HG02852 (cell line): ENCODE measurements around the gene TOMM20L.
A peak's percentile ranks its signal among the peaks of the same experiment; 100 is the strongest.
"Not testable (repeated sequence)": the region's sequence is repeated elsewhere in the genome, so short reads cannot be mapped to it uniquely, and the experiment has no call there.

Experiments
- ATAC-seq: cut with Tn5 transposase; IDR thresholded peaks from one replicate; pipeline ENCODE4 v1.9.1; 2021; ENCODE audit warnings: mild to moderate bottlenecking, moderate library complexity; ENCODE audit not compliant: unreplicated experiment

The TOMM20L gene

DNA sequence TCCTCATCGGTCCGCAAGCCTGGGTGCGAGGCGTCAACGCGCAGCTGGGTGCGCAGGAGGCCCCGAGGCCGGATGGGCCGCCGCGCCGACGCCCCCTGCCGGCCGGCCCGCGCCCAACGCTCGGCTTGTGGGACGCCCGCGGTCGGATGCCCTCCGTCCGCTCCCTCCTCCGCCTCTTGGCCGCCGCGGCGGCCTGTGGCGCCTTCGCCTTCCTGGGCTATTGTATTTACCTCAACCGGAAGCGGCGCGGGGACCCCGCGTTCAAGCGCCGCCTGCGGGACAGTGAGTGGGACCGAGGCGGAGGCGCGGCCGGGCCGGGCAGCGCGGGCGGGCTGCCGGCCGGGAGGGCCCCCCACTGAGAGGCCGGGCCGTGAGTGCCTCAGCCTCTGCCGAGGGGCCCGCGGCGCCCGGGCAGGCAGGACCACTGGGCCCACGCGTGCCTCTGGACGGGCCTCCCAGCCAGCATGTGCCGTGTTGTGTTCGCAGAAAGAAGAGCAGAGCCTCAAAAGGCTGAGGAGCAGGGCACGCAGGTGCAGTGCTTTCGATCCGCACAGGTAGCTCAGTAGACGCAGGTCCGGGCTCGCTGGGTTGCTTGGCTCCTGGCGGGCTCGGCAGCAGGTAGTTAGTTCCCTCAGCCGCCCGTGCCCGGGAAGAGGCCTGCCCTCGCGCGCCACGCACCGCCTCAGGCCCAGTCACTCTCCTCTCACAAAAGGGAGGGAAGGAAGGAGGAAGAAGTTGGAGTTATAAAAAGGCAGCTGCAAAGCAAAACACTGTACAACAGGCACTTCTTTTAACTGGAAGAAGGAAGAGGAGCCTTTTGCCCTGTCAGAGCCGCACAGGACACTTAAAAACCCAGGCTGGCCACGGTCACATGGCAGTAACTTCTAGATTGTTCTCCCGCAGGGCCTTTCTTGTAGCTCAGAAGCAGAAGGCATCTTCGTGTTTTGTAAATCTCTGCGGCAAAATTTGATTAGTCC, at the start of gene TOMM20L:
TOMM20L (plus strand) TSS at position 119 of the 977 bp plus-strand sequence; CDS start at position 147, 28 bp downstream.
- peak; percentile 95 for ATAC-seq

DNA sequence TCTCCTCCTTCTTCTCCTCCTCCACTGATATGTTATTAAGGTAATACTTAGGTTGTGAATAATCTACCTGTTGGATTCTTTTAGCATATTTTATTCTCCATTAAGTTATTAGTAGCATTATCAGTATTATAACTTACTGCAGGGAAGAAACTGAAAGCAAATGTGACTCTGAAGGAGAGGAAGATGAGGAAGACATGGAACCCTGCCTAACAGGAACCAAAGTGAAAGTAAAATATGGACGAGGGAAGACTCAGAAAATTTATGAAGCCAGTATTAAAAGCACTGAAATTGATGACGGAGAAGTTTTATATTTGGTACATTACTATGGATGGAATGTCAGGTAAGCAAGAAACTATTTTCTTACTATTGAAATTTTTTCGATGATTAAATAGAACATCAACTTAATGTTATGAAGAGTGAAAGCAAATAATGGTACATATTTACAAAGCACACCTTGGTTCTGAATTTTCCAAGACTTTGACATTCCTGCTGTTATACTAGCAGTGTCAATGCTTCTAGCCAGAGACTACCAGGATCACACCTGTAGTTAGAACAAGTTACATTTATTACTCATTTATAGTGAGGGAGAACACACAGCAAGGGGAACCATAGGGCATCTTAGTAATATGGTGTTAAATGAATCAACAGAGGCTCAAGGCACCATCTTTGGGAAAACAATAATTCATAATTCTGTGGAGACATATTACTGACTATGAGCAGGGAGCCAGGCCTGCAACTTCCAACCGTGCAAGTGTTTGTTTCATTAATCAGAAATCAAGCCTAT, 42.0 kb upstream of the TOMM20L start:
- ATAC-seq, result no peak

DNA sequence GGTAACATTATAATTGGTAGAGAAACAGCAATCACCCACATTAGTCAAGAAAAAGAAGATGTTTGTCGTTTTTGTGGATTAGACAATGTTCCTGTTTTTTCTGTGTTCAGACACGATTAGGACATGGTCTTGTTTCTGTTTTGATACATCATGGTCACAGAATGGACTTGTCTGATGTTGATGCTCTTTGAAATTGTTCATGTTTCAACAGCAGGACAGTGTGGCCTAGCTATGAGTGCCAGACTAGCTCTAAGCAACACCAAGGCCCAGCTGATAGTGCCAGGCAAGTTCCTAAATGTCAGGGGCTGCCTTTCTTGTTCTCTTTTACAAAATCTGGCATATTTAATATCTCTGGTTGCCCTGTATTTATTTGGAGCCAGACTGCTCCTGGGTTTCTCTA, 40.9 kb upstream of the TOMM20L start:
- ATAC-seq, result no peak

DNA sequence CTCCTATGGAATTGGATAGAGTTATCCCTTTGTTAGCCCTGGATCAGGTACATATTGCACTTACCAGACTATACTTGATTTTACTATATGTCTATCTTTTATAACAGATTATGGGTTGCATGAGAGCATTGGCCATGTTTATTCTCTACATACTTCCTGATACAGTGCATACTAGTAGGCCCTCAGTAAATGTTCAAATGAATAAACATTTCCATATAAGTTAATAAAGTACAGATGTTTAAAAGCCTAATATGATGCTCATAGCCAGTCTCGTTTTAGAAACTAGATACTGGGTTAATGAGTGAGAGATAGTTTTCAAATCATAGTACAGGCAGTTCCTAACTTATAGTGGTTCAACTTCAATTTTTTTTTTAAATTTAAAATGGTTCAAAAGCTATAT, 39.5 kb upstream of the TOMM20L start:
- ATAC-seq, result no peak

DNA sequence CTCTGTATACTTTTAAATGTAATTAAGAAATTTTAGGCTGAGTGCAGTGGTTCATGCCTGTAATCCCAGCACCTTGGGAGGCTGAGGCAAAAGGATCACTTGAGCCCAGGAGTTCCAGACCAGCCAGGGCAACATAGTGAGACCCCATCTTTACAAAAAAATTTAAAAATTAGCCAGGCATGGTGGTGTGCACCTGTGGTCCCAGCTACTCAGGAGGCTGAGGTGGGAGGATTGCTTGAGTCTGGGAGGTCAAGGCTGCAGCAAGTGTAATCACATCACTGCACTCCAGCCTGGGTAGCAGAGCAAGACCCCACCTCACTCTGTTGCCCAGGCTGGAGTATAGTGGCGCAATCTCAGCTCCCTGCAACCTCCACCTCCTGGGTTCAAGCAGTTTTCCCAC, 33.5 kb upstream of the TOMM20L start:
- ATAC-seq, result not testable (repeated sequence)

DNA sequence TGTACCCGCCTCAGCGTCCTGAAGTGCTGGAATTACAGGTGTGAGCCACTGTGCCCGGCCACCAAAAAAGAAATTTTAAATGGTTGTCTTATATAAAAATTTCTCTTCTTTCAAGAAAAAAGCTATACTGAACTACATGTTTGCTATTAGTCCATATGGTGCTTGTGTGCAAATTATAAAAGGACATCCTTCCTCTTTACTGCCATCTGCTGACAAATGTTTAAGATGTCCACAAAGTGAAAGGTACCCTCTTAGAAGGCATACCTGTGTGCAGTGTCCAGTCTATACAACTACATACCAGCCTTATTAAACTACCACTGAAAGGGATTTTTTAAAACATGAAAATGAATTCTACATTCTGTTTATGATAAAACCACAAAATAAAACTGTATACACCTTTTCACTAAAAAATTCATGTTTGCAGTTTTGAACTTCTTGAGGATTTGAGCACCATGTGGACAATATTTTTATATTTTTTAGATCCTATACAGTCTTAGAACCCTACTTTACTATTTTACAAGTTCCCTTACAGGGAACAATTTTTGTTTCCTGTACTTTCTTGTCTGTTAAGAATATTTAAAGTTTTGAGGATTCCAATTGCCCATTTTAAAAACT, 32.8 kb upstream of the TOMM20L start:
- ATAC-seq, result peak; percentile 55

DNA sequence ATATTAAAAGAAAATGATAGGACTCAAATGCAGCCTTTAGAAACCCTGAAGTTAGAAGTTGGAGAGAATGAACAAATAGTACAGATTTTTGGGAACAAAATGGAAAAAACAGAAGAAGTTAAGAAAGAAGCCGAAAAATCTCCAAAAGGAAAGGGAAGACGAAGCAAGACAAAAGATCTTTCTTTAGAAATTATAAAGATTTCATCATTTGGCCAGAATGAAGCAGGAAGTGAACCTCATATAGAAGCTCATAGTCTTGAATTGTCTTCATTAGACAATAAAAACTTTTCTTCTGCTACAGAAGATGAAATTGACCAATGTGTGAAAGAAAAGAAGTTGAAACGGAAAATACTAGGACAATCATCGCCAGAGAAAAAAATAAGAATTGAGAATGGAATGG, 31.4 kb upstream of the TOMM20L start:
- ATAC-seq, result no peak

DNA sequence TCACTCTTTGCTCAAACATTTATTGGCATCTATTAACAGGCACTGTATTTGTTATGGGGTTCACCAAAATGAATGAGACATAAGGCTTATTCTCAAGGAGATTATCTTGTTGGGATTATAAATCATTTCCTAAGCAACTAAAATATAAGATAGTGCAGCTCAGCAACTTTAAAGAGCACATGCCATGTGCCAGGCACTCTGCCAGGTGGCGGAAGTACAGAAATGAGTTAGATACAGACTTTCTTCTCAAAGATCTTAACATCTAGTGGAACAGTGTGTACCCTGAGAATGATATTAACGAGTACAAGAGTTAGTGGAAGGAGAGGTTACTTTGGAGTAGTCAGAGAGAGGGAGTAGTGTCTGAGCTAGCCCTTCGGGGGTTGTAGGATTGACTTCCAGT, 28.4 kb upstream of the TOMM20L start:
- ATAC-seq, result no peak

DNA sequence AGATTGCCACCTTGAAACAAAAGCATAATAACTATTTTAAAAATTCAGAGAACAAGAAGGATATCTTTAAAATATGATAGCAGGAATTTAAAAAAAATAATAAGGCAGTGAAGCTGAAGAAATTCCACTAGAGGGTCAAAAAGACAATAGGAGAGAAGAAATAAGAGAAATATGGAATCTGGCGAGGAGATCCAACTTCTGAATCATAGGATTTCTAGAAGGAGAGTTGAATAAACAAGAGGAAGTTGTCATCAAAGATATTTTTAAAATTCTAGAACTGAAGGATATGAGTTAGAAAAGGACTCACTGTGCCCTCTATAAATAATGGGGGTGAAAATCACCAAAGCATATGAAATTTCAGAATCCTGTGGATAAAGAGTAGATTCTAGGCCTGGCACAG, 26.8 kb upstream of the TOMM20L start:
- no peak for ATAC-seq

DNA sequence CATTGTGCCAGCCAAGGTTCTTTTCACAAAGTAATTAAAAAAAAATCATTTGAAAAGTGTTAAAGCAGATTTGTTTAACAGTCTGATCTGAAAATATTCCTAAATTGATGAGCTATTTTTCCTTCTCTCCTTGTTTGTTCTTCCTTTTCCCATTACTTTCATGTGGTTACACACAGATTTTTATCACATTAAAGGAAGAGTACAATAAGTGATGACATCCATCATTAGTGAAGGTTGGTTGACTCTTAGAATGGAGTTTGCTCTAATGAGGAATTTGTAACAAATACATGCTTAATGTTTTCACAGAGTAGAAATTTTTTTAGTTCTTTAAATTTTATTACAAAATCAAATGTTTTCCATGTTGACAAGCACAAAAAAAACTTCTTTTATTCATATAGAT, 18.9 kb upstream of the TOMM20L start:
- ATAC-seq, result no peak

DNA sequence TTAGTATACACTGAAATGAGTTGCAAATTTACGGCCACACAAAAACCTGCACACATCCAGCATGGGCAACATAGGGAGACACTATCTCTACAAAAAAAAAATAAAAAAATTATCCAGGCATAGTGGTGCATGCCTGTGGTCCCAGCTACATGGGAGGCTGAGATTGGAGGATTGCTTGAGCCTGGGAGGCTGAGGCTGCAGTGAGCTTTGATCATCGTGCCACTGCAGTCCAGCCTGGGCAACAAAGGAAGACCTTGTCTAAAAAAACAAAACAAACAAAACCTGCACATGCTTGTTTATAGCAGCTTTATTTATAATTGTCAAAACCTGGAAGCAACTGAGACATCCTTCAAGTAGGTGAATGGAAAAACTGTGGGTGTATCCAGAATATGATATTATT, 4.9 kb upstream of the TOMM20L start:
- ATAC-seq, result no peak

DNA sequence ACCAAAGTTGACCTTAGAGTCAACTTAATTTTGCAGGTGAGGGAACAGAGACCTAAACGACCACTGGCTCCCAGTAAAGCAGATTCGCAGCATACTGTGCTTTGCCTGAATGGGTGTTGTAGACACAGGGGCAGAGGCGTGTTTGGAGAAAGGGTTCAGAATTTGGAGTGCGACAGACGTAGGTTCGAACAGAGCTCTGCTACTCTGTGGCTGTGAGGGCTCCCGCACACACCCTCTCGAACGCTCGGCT, 243 bp upstream of the TOMM20L start:
- ATAC-seq, result no peak

DNA sequence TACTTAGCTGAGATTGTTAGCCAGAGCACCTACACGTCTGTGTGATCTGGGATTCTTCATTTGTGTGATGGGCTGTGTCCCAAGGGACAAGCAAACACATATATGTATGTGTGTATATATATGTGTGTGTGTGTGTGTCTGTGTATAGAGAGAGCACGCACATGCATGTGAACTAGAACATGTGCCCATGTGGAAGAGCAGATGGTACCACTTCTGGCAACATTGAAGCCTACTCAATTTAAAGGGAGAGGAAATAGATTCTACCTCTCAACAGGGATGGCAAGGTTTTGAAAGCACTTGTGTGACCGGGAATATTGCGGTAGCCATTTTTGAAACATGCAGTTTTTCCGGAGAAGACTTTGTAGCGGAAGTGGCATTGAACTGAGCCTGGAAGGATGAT, 1.4 kb downstream of the TOMM20L start:
- ATAC-seq, result no peak

DNA sequence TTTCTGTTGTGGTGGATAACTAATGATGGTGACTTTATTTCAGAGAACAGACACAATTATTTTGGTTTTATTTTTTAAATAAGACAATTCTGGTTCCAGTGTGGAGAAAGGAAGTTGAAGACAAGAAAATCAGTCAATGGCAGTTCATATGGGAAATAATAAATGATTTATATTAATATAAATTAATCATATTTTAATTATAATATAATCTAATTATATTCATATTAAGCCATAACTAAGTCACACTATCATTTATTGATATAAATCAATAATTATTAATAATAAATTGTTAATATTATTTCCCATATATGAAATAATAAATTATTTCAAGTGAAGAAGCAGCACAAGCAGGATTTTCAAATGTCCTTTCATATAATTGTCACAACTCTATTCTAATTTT, 2.8 kb downstream of the TOMM20L start:
- no peak for ATAC-seq

DNA sequence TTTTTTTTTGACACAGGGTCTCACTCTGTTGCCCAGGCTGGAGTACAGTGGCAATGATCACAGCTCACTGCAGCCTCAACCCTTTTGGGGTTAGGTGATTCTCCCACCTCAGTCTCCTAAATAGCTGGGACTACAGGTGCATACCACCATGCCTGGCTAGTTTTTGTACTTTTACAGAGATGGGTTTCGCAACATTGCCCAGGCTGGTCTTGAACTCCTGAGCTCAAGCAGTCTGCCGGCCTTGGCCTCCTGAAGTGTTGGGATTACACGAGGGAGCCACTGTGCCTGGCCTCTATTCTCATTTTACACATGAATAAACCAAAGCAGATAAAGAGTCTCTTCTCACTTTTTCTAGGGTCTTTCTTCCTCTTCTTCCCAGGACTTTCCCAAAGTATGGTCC, 3.2 kb downstream of the TOMM20L start:
- no peak for ATAC-seq

DNA sequence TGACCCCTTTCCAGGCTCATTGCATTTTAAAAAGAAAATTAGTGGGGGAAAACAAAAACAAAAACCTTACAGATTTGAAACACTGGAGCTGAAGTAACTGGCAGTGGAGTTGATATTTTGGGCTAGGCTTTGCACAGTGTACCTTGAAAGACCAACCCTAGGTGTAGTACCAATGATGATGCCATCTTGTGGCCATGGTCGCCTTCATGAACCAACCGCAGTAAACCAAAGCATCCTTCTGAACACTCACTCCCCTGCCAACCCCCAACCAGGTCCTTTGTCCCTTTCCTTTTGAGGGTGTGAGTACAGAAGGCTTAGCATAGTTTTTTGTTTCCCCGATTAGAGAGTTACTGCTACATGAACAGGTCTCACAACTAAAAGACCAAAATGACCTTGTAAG, 5.9 kb downstream of the TOMM20L start:
- ATAC-seq, result no peak

DNA sequence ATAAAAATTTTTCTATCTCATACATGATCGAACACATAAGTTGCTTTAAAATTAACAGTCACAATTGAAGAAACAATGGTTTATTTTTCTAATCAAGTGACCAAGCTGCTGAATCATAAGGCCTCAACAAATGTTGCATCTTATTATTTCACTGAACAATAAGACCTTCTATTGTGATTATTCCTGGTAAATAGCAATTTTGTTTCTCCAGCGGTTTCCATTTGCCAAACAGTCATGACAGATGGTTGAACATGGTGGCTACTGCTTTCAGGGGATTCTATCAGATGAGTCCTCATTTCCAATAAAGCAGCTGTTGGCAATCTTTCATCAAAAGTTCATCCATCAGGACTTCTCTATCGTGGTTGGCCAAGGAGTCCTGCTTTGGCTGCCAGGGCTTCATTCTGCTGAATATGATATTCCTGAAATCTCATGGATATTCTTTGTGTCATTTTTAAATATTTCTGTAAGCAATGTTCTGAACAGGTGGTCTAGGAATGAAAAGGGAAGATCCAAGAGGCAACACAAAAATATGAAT, 13.0 kb downstream of the TOMM20L start:
- no peak for ATAC-seq

DNA sequence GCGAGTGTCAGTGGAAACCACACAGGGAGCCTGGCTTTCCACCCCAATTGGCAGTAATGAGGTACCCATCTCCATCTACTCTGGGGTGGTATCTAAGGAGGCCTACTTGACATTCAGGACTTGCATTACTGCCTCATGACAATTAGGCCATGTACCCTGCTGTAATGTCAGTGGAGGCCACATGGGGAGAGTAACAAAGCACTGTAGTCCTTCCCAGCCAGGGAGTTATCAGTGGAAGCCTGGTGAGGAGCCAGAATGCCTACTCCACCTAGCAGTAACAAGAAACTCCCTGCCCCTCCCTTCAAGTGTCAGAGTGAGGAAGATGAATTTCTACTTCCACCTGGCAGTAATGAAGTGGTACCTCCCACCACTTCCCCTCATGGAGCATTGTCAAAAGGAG, 19.1 kb downstream of the TOMM20L start:
- no peak for ATAC-seq

DNA sequence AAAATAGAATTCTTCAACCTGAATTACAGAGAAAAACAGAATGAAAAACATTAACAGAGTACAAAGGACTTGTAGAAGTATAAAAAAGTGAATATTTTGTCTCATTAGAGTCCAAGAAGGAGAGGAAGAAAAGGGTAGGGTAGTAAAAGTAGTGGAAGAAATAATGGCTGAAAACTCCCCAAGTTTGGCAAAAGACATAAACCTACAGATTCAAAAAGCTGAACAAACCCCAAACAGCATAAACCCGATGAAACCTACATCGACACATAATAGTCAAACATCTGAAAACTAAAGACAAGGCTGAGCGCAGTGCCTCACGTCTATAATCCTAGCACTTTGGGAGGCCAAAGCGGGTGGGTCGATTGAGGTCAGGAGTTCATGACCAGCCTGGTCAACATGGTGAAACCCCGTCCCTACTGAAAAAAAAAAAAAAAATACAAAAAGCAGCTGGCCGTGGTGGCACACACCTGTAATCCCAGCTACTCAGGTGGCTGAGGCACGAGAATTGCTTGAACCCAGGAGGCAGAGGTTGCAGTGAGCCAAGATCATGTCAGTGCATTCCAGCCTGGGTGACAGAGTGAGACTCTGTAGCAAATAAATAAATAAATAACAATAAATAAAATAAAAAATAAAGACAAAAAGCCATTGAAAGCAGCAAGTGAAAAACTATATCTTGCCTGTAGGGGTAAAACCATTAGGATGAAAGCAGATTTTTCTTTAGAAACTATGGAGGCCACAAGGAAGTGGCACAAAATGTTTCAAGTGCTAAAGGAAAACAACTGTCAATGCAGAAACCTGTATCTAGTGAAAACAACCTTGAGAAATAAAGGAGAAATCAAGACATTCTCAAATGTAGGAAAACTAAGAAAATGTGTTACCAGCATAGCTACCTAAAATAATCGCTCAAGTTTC, 20.2 kb downstream of the TOMM20L start:
- no peak for ATAC-seq

DNA sequence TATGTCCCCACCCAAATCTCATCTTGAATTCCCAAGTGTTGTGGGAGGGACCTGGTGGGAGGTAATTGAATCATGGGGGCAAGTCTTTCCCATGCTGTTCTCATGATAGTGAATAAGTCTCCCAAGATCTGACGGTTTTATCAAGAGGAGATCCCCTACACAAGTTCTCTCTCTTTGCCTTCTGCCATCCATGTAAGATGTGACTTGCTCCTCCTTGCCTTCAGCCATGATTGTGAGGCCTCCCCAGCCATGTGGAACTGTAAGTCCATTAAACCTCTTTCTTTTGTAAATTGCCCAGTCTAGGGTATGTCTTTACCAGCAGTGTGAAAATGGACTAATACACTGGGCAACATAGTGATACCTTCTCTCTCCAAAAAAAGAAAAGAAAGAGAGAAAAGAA, 21.2 kb downstream of the TOMM20L start:
- ATAC-seq, result not testable (repeated sequence)
